ENCODE data around the gene ADAMTS13.

- TF ChIP-seq CREB1 (CRISPR knock-in tag; IDR thresholded peaks at IDR 0.05) = no peak
- TF ChIP-seq, protein P1, sequence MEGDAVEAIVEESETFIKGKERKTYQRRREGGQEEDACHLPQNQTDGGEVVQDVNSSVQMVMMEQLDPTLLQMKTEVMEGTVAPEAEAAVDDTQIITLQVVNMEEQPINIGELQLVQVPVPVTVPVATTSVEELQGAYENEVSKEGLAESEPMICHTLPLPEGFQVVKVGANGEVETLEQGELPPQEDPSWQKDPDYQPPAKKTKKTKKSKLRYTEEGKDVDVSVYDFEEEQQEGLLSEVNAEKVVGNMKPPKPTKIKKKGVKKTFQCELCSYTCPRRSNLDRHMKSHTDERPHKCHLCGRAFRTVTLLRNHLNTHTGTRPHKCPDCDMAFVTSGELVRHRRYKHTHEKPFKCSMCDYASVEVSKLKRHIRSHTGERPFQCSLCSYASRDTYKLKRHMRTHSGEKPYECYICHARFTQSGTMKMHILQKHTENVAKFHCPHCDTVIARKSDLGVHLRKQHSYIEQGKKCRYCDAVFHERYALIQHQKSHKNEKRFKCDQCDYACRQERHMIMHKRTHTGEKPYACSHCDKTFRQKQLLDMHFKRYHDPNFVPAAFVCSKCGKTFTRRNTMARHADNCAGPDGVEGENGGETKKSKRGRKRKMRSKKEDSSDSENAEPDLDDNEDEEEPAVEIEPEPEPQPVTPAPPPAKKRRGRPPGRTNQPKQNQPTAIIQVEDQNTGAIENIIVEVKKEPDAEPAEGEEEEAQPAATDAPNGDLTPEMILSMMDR (IDR thresholded peaks at IDR 0.05) = no peak
- no peak for TF ChIP-seq ZNF671 (CRISPR knock-in tag; IDR thresholded peaks at IDR 0.05)
- no peak for TF ChIP-seq PREB (CRISPR knock-in tag; IDR thresholded peaks at IDR 0.05; ENCODE audit: borderline replicate concordance)
- no peak for TF ChIP-seq MAX (CRISPR knock-in tag; IDR thresholded peaks at IDR 0.05)
- TF ChIP-seq GTF2I (CRISPR knock-in tag; conservative IDR thresholded peaks at IDR 0.05) = no peak
- TF ChIP-seq USF1 (CRISPR knock-in tag; IDR thresholded peaks at IDR 0.05) = no peak
- TF ChIP-seq, protein P2, sequence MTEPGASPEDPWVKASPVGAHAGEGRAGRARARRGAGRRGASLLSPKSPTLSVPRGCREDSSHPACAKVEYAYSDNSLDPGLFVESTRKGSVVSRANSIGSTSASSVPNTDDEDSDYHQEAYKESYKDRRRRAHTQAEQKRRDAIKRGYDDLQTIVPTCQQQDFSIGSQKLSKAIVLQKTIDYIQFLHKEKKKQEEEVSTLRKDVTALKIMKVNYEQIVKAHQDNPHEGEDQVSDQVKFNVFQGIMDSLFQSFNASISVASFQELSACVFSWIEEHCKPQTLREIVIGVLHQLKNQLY (CRISPR knock-in tag; IDR thresholded peaks at IDR 0.05) = no peak
- TF ChIP-seq TEAD4 (CRISPR knock-in tag; IDR thresholded peaks at IDR 0.05) = no peak
- TF ChIP-seq NFYB (CRISPR knock-in tag; conservative IDR thresholded peaks at IDR 0.05; ENCODE audit: low read depth) = no peak
- no peak for TF ChIP-seq FOXJ3 (CRISPR knock-in tag; IDR thresholded peaks at IDR 0.05; ENCODE audit: borderline replicate concordance)
Observed at GRCh38 chr9:133506653-133507038, 84.5 kb downstream of the ADAMTS13 start.
